Activated CD4-positive, alpha-beta T cell treated with anti-CD3 and anti-CD28 coated beads for 24 hours (primary cell): ENCODE measurements around the gene GAL.

Experiments
- DNase-seq, 2 donors: peaks; one replicate each; pipeline ENCODE4 v3.0.0-alpha.2; 2020; ENCODE audit warnings: low read depth in 2 of 2

The GAL gene

DNA sequence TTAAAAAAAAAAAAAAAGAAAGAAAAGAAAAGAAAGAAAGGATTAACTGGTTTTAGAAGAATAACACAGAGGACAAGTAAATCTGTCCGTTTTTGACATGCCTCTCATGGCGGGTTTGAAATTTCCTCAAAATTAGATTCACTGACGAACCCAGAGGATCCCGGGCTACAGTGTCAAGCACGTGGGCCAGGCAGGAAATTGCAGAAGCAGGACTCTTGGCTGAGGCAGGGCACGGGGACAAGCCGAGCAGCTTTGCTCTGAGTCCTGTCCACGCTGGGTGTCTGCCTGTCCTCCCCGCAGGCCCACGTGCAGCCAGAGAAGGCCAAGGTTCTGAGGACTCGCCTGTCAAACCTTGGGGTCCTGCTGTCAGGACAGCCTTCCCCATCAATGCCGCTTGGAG is 24.7 kb downstream of the GAL start:
- DNase-seq, result no peak

DNA sequence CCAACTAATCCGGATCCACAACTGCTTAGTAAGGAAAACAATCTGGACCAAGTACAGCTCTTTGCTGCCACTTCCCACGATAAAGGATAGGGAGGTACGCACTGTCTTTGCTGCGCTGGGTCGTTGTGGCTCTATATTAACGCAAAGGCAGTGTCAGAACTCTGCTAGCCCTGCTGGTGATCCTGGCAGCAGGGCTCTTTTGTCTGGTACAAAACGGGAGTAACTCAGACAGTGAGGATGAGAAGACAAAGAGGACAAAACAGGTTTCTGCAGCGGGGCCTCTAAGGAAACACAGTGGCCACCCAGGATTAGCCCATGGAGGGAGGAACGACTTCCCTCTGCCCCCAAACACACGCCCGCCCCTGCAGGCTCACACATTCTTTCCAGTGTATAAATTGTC is 26.1 kb downstream of the GAL start:
- DNase-seq, result no peak

DNA sequence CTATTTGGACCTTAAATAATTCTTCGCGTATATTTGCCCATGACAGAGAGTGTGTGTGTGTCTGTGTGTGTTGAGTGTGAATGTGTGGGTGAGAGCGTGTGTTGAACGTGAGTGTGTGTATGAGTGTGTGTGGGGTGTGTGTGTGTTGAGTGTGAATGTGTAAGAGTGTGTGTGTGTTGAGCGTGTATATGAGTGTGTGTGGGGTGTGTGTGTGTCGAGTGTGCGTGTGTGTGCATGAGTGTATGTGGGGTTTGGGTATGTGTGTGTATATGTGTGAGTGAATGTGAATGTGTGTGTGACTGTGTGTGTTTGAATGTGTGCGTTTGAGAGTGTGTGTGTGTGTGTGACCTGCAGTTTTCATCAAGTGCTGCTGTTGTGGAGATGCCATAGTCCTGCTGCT is 26.8 kb downstream of the GAL start:
- no peak for DNase-seq

DNA sequence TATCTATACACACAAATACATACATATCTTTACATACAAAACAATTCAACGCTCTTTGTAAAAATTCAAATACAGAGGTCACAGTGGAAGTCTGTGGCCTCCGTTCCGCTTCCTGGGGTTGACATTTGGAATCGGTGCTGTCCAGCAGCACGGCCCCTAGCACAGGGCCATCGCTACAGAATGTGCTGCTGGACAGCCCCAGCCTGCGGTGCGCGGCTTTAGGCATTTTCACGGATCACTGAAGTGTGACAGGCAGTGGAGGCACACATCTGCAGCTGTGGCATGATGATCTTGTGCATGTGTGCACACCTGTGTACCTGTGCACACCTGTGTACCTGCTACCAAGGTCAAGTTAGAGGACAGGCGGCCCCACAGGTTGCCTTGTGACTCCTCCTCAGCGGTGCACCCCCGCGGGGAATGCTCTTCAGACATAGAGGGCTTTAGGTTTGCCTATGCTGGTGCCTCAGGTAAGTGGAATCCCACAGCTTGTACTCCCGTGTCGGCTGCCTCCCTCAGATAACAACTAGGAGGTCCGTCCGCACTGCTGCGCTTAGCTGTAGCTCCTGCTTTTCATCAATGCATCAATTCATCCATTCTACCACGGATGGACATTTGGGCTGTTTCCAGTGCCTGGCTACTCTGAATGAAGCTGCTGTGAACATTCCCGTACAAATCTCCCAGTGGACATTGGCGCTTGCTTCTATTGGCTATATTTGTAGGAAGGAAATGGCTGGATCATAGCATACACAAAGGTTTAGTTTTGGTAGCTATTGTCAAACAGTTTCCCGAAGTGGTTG is 29.9 kb downstream of the GAL start:
- no peak for DNase-seq

DNA sequence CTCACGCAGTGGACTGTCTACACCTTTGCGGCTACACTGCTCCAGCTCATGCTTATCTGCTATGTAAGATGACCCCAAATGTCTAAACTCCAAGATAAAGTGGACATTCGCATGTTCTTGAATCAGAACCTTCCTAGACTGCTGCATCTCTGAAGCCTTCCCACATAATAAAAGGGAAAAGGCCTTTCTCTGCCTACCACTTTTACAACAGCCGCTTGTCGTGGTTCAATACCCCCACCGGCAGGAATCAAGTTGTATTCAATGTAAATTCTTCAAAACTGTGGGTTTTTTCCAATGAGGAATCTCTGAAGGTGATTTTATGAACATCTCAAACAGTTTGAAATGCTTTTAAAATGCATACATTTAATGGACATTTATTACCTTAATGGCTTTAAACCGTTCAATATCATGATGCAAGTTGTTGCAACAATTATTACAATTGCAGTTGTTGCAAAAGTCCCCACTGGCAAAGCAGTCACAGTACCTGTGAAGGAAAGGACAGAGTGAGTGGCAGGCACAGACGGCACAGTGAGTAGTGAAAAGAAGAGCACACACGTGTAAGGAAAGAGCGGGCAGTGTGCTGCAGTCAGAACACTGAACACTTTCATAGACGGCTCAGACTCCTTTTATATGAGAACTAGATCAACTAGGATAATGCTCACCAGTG is 31.2 kb downstream of the GAL start:
- DNase-seq, result no peak

DNA sequence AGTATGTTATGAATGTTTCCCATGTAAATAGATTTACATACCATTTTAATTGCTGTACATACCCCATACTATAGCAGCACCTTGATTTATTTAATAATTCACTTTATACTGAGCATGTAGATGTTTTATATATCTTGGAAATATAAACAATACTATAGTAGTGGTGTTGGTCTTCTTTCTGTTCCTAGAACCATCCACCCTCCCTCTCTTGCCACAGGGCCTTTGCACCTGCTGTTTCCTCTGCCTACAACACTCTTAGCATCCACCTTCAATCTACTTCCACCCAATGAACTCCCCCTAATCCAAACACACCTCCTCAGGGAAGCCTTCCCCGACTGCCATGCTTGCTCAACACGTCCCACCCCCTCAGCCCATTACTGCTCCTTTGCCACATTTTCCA is 36.7 kb downstream of the GAL start:
- no peak for DNase-seq

DNA sequence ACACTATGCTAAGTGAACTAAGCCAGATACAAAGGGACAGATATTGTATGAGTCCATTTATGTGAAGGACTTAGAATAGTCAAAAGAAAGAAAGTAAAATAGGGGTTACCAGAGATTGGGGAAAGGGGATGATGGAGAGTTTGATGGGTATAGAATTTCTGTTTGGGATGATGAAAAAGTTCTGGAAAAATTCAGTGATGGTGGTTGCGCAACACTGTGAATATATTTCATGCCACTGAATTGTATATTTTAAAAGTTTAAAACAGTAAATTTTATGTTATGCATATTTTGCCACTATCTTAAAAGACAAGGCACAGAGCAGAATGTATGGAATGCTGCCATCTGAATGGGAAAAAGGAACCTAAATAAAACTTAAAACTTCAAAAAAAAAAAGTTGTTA is 37.8 kb downstream of the GAL start:
- no peak for DNase-seq

DNA sequence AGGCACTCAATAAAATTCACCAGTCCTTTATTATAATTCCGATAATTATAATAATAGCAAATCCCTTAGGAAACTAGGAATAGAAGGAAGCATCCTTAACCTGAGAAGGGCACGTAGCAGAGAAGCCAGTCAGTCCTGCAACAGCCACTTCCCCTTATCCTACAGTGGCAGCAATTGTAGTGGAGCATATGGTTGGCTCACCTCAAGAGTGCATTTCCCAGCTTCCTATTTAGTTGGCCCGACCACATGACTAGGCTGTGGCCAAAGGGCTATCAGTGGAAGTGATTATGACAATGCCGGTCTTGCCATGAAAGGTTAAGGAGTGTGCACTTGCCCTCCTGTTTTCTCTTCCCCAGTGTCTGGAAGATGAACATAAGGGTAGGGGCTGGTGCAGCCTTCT is 39.9 kb downstream of the GAL start:
- no peak for DNase-seq

DNA sequence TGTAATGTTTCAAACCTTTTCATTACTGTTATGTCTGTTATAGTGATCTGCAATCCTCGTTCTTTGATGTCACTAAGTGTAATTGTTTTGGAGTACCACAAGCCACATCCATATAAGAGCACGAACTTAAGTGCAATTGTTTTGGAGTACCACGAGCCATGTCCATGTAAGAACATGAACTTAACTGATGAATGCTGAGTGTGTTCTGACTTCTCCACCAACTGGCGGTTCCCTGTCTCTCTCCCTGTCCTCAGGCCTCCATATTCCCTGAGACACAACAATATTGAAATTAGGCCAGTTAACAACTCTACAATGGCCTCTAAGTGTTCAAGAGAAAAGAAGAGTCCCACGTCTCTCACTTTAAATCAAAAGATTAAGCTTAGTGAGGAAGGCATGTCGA is 43.4 kb downstream of the GAL start:
- DNase-seq, result no peak

DNA sequence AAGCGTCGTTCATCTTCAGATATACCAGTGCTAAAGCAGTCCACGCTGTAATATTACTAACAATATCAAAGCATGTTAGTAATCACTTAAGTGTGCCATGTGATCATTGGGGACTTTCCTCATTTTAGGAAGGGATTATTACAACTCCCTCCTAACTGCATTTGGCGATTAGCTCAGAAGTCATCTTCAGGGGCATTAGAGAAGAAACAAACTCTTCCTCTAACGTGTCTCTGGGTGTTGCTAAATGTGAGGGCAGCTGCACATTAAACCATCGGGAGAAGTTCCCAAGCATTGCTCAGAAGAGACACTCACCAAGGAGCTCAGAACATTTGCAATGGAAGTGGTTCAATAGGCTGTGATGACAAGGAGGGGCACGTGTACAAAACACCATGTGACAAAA is 49.8 kb downstream of the GAL start:
- no peak for DNase-seq

DNA sequence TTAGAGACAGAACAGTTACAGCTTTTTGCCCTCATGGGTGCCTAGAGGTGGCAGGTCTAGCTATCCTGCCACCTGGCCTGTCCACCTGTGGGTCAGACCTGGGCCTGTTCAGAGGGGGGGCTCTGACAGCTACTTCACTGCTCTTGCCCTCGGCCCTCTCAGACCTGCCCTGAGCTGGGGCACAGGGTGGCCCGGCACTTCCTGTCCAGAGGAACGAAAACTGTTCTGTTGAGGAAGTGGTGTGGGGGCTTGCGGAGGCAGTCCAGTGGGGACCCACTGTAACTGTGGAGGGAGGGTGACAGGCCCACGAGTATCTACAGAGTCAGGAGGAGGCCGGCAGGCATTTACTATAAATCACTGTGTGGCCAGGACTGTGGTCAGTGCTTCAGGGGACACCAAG is 50.8 kb downstream of the GAL start:
- no peak for DNase-seq

DNA sequence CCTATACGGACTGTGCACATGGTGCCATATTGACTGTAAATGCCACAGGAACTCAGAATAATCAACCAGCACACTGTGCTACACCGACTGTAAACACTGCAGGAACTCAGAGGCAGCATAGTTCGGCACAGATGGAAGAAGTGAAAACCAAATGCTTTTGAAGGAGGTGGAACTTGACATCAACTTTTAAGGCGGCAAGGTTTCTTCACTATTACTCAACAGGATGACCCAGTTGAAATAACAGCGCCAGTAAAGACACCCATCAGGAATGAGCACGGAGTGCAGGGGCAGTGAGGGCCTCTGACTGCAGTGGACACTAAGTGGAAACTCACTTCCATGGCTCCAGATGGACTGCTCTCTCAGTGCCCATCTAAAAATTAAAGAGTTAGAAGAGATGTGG is 51.3 kb downstream of the GAL start:
- no peak for DNase-seq
